GM18861 (cell line): ENCODE data around the gene TULP1.

Experiments used
- ATAC-seq: cut with Tn5 transposase; IDR thresholded peaks from one replicate; pipeline ENCODE4 v1.9.1; 2021; ENCODE audit not compliant: unreplicated experiment

TULP1 gene

GRCh38 chr6:35468181-35468979, 44.3 kb downstream of the TULP1 start, which contains the start of gene RPL10A:
Gene RPL10A, plus strand, starts transcription at chr6:35468401. Its CDS starts 34 bp downstream, at chr6:35468435.
- peak; percentile 71 for ATAC-seq

DNA sequence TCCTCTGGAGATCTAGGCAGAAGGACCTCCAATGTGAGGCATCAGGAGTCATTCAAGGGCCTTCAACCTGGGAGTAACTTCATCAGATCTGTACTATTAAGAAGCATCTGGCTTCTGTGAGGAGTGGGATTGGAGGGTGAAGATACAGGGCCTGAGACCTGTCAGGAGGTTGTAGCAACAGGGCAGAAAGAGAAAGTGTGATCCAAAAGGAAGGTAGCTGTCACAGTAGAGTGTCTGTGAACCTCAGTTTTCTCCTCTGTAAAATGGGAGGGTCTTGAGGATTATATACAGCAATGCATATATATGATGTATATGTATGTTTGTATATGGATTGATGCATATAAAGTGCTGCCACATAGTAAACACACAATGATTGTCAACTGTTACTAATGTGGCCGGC, 47.0 kb downstream of the TULP1 start:
- no peak for ATAC-seq

- ATAC-seq: no peak
Measured at GRCh38 chr6:35463292-35463691, 49.4 kb downstream of the TULP1 start.

- no peak for ATAC-seq
Measured at GRCh38 chr6:35461270-35461669, 51.4 kb downstream of the TULP1 start.

DNA sequence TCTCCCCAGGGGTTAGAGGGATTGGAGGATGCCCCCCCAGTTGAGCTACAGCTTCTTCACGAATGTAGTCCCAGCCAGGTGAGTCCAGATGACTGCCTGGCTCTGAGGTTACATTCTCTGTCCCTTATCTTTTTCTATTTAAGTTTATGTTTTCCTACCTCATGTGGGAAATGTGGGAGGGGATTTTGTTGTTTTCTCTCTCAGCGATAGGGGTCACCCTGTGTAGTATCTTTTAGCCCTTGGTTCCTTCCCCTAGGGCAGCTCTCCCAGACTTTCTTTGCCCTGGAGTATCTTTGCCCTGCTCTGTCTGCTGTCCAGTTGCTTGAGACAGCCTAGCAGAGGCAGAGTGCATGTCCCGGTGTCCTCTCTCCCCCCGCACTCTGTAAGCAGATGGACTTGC, 54.8 kb downstream of the TULP1 start:
- no peak for ATAC-seq

DNA sequence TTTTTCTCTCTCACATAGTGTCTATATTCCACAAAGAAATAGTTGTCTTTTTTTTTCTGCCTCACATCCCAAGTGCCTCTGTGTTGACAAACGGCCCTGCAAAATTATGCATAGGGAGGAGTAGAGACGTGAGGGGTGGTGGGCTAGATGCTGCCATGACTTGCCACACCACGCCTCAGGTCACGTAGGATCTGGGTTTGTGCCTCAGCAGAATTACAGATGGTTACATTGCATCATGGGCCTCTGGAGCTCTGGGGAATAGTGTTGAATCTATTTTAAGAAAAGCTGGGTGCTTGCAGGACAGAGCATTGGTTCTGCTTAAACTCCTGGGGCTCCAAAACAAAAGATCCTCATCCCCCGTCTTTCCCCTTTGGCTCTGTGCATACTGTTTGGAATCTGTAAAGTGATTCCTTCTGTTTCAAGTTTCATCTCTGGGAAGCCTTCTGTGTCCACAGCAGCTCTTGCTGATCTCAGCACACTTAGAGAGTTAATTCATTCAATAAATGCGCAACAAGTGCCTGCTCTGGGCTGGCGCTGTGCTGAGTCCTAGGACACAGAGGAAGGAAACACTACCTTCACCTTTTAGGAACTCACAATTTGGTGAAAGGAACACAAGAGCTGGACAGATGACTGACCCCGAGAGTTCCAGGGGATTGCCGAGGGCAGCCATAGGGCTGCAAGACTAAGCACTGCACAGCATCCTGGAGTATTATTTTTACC, 58.1 kb downstream of the TULP1 start:
- no peak for ATAC-seq

DNA sequence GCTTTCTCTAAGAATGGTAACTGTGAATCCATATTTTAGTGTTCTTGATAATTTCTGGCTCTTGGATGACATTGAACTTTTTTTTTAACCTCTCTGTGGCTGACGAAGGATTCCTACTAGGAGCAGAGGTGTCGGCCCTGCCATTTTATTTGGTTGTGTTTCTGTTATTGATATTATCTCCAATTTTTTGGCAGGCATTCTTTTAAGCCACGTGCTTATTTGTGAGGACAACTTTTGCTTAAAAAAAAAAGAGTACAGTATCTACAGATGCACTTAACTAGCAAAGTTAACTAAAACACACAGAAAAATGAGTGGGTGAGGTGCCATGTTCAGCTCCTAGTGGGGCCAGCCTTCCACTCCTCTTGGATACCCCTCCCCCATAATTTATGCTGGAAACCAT, 59.5 kb downstream of the TULP1 start:
- ATAC-seq: no peak

DNA sequence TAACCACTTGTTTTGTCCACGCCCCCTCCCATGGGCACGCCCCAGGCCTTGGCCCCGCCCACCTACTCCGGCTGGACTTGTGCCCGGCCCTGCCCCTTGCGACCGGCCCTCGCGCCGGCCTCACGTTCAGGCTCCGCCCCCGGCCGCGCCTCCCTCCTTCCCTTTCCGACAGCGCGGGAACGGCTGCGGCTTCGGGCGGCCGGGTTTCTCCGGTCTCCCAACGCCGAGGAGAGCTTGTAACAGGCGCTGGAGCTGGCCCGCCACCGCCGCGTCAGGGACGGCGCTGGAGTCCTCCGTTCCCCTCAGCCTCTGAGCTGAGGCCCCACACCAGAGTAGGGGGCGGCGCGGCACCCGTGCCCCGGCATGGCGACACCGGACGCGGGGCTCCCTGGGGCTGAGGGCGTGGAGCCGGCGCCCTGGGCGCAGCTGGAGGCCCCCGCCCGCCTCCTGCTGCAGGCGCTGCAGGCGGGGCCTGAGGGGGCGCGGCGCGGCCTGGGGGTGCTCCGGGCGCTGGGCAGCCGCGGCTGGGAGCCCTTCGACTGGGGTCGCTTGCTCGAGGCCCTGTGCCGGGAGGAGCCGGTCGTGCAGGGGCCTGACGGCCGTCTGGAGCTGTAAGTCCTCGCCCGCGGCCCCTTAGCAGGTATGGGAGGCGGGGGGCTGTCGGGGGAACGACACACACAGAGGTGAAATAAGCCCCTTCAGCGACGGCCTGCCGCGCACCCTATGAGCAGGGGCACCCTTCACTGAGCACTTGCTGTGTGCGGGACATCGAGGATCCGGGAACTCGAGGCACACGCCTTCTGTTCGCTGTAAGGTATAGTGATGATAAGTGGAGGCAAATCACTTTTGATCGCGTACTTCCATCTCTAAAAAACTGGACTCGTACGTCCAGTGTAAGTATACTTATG, 60.3 kb downstream of the TULP1 start, which contains the start of gene FANCE:
FANCE (plus strand) TSS at position 156 of the 908 bp plus-strand sequence; CDS start at position 364, 208 bp downstream.
- ATAC-seq: peak; percentile 76

DNA sequence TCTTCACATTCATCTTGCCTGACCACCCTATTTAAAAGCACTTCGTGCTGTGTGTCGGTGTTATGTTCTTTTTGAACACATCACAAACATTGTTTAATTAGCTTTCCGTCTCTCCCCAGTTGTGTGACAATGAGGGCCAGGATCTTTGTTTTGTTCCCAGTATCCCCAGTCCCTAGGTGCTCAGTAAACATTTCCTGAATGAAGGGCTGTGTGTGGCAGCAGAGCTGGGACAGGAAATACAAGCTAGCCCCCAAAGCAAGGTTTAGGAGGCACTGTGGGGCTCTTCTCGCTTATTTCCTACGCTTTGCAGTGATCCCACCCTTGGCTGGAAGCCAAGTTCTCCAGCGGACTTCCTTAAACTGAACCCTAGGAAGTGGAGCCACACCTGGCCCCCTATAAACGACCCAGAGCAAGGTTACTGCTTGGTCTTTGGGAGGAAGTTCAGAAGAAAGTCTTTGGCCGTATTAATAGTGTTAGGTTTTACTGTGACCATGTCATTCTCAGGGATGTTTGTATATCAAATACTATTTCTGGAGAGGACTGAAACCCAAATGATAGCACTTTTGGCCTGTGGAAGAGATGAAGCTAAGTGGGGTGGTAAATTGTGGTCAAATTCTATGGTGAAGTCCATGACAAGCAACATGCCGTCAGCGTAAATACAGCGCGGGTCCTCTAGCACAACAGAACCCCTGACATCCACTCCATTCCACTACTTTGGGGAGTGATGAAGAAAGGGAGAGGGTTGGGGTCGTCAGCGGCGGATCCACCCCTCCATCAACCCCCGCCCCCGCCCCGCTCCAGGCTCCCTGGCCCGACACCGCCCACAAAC, 61.1 kb downstream of the TULP1 start:
- no peak for ATAC-seq

DNA sequence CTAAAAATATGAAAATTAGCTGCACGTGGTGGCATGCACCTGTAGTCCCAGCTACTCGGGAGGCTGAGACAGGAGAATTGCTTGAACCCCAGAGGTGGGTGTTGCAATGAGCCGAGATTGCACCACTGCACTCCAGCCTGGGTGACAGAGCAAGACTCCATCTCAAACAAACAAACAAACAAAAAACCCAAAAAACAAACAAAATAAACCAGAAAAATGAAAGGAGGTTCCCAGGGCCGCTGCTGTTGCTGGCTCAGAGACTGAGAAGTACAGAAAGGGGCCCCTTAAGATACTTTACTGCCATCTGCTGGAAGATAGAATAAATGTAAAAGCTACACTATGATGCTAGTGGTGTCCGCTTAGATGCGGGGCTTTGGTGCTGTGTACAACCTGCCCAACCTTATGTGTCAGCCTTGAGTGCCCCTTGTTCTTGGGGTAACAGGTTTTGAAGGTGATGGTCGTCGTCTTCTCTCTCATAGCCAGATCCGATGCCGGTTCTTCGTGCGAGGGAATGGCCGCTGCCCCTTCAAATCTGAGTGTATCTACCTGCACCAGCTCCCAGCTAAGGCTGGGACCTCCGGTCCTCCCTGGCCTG, 63.3 kb downstream of the TULP1 start:
- ATAC-seq: peak; percentile 52

GRCh38 chr6:35448191-35448590, 64.5 kb downstream of the TULP1 start:
- no peak for ATAC-seq
